ENCODE results near the gene EPHB2.

The EPHB2 gene

DNA sequence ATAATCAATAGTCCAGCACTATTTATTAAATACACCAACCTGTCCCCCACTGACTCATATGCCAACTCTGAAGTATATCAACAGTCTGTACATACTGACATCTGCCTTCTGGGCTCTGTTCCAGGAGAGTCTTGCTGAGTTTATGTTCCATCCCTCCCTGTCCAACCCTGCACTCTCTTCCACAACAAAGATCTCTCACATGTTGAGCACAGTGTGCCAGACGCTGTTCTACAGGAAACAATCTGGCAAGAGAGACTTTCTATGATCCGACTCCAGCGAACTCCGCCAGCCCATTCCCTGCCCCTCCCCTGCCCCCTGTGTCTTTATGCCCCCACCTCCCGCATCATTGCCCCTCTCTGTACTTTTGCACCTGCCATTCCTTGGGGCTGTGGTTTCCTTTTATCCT is 258.7 kb downstream of the EPHB2 start:
- Mint-ChIP-seq H3K36me3 (ENCODE audit: low read depth) (no peaks in the 10 kb centered on the region), H3K4me3 (no peak overlapping the region), H3K4me1 (peaks cover 19% of the 10 kb centered on the region), H3K27me3 (ENCODE audit: low read depth, poor library complexity) (peaks cover 23% of the 10 kb centered on the region), H3K27ac (no peak overlapping the region), H3K9me3 (peaks cover 14% of the 10 kb centered on the region)
- no peak for DNase-seq
- TF ChIP-seq, protein P1, sequence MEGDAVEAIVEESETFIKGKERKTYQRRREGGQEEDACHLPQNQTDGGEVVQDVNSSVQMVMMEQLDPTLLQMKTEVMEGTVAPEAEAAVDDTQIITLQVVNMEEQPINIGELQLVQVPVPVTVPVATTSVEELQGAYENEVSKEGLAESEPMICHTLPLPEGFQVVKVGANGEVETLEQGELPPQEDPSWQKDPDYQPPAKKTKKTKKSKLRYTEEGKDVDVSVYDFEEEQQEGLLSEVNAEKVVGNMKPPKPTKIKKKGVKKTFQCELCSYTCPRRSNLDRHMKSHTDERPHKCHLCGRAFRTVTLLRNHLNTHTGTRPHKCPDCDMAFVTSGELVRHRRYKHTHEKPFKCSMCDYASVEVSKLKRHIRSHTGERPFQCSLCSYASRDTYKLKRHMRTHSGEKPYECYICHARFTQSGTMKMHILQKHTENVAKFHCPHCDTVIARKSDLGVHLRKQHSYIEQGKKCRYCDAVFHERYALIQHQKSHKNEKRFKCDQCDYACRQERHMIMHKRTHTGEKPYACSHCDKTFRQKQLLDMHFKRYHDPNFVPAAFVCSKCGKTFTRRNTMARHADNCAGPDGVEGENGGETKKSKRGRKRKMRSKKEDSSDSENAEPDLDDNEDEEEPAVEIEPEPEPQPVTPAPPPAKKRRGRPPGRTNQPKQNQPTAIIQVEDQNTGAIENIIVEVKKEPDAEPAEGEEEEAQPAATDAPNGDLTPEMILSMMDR (IDR thresholded peaks at IDR 0.05) = no peak

DNA sequence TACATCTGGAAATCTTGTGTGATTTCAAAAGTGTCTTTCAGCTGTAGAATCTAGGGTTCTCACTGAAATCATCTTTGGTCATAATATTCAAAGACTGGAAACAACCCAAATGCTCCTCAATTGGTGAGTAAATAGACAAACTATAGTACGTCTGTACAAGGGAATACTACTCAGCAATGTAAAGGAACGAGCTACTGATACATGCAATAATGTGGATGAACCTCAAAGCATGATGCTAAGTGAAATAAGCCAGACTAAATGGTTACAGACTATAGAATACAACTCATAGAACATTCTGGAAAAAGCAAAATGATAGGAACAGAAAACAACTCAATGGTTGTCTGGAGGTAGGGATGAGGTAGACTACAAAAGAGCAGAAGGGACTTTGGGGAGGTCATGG is 259.5 kb downstream of the EPHB2 start:
- H3K9me3 Mint-ChIP-seq = peaks cover 14% of the 10 kb centered on the region
- no peak overlapping the region for H3K4me3 Mint-ChIP-seq
- peaks cover 23% of the 10 kb centered on the region for H3K4me1 Mint-ChIP-seq
- DNase-seq = no peak
- H3K27me3 Mint-ChIP-seq (ENCODE audit: low read depth, poor library complexity) = peaks cover 23% of the 10 kb centered on the region
- H3K36me3 Mint-ChIP-seq (ENCODE audit: low read depth) = no peaks in the 10 kb centered on the region
- TF ChIP-seq, protein P1 (IDR thresholded peaks at IDR 0.05) = no peak
- no peak overlapping the region for H3K27ac Mint-ChIP-seq

Data from nephron progenitor cell (in vitro differentiated cells).